NCI-H2107 treated with DMSO at 0.1 percent for 48 hours (cell line): ENCODE measurements around the gene SSTR1.

ENCODE experiments used
- DNase-seq: peaks from one replicate; lab custom pipeline; 2025; ENCODE audit not compliant: unreplicated experiment; lab: John Stamatoyannopoulos, UW

Gene SSTR1

GRCh38 chr14:38233218-38233617 lies 25.5 kb downstream of the SSTR1 start:
- no peak for DNase-seq

GRCh38 chr14:38238332-38238731 lies 30.6 kb downstream of the SSTR1 start:
- no peak for DNase-seq

- DNase-seq: no peak
Observed at GRCh38 chr14:38238878-38239277, 31.2 kb downstream of the SSTR1 start.

GRCh38 chr14:38243696-38244240 lies 36.1 kb downstream of the SSTR1 start:
- no peak for DNase-seq

- no peak for DNase-seq
Observed at GRCh38 chr14:38248321-38249028, 40.8 kb downstream of the SSTR1 start.

GRCh38 chr14:38250331-38250730 lies 42.6 kb downstream of the SSTR1 start:
- DNase-seq: no peak

GRCh38 chr14:38252066-38252710 lies 44.5 kb downstream of the SSTR1 start:
- DNase-seq: no peak

- no peak for DNase-seq
Observed at GRCh38 chr14:38253676-38254075, 46.0 kb downstream of the SSTR1 start.

- DNase-seq: no peak
Observed at GRCh38 chr14:38254571-38255407, 47.1 kb downstream of the SSTR1 start.

GRCh38 chr14:38255408-38255672 lies 47.6 kb downstream of the SSTR1 start:
- DNase-seq: no peak

- DNase-seq: no peak
Observed at GRCh38 chr14:38255673-38256532, 48.2 kb downstream of the SSTR1 start, which contains the start of gene CLEC14A. TSS of gene CLEC14A (minus strand) at chr14:38256093. CDS start at chr14:38256022, 71 bp downstream.

- DNase-seq: no peak
Observed at GRCh38 chr14:38256533-38256840, 48.8 kb downstream of the SSTR1 start.

GRCh38 chr14:38257507-38257906 lies 49.8 kb downstream of the SSTR1 start:
- no peak for DNase-seq

- no peak for DNase-seq
Observed at GRCh38 chr14:38261620-38262019, 53.9 kb downstream of the SSTR1 start.
